NCI-H2107 treated with DMSO at 0.1 percent for 48 hours (cell line): Measurements from ENCODE around the gene PTPRQ.
"Not testable (repeated sequence)": the region's sequence is repeated elsewhere in the genome, so short reads cannot be mapped to it uniquely, and the experiment has no call there.

Source experiments
- DNase-seq: peaks from one replicate; lab custom pipeline; 2025; ENCODE audit not compliant: unreplicated experiment; lab: John Stamatoyannopoulos, UW

Gene PTPRQ, protein sequence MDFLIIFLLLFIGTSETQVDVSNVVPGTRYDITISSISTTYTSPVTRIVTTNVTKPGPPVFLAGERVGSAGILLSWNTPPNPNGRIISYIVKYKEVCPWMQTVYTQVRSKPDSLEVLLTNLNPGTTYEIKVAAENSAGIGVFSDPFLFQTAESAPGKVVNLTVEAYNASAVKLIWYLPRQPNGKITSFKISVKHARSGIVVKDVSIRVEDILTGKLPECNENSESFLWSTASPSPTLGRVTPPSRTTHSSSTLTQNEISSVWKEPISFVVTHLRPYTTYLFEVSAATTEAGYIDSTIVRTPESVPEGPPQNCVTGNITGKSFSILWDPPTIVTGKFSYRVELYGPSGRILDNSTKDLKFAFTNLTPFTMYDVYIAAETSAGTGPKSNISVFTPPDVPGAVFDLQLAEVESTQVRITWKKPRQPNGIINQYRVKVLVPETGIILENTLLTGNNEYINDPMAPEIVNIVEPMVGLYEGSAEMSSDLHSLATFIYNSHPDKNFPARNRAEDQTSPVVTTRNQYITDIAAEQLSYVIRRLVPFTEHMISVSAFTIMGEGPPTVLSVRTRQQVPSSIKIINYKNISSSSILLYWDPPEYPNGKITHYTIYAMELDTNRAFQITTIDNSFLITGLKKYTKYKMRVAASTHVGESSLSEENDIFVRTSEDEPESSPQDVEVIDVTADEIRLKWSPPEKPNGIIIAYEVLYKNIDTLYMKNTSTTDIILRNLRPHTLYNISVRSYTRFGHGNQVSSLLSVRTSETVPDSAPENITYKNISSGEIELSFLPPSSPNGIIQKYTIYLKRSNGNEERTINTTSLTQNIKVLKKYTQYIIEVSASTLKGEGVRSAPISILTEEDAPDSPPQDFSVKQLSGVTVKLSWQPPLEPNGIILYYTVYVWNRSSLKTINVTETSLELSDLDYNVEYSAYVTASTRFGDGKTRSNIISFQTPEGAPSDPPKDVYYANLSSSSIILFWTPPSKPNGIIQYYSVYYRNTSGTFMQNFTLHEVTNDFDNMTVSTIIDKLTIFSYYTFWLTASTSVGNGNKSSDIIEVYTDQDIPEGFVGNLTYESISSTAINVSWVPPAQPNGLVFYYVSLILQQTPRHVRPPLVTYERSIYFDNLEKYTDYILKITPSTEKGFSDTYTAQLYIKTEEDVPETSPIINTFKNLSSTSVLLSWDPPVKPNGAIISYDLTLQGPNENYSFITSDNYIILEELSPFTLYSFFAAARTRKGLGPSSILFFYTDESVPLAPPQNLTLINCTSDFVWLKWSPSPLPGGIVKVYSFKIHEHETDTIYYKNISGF (N-terminal part only)

DNA sequence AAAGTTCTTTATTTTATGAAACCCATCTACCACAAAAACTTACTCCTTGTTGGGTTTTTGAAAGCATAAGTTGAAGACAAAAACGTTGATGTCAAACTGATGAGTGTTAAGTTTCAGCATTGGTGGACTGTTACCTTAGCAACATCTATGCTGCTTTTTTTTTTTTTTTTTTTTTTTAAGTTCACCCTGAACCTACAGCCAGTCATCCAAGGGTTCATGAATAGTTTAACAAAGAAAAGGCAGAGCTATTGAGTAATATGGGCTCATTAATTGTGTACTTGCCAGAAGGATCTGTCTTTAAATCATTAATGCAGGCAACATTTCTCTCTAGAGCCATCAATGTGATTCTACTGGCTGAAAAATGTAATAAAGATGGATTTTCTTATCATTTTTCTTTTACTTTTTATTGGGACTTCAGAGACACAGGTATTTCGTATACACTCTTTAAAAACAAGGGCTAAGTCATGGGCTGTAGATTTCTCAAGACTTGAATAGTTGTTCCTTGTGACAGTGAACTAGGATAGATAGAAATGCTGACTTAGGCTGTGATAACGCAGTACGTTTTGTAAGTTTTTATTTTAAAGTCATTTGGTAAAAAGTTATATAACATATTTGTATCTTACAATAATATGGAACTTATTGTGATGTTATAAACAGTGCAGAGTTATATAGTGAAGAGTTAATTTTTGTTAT, at the start of gene PTPRQ:
PTPRQ (plus strand) TSS at position 262 of the 693 bp plus-strand sequence; CDS start at position 373, 111 bp downstream.
- no peak for DNase-seq

DNA sequence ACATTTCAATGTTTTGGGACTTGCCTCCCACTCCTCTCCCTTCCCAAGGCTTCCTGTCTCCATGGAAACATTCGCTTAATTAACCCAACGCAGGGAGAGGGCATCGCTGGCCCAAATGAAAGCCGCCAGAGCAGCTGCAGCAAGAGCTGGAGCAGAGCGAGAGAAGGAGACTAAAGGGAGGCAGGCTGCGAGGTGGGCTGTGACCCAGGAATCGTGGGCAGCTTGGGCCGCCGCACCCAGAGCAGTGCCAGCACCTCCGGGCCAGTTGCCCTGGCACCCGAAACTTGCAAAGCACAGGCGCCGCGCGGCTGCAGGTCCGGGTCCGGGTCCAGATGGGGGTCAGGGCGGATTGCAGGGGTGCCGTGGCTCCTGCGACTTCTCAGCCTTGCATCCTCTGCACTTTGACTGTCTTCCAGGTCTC, 43.5 kb upstream of the PTPRQ start:
- no peak for DNase-seq

DNA sequence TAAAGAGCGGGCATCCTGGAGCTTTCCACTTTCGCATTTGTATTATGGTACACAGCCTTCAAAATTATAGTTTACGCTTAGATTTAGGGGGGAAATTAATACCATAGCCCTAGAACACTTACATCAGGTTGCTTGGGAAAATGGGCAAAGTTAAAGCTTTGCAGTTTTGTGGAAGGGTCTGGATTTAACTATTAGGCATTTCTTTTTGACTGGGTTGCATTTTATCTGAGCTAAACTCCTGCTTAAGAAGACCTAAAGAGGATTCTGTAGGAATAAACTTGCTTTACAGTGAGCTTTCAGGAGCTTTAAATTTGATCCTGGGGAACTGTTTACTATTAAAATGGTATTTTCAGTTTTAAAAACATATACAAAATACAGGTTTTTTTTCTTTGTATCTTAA, 42.8 kb upstream of the PTPRQ start:
- DNase-seq, result no peak

DNA sequence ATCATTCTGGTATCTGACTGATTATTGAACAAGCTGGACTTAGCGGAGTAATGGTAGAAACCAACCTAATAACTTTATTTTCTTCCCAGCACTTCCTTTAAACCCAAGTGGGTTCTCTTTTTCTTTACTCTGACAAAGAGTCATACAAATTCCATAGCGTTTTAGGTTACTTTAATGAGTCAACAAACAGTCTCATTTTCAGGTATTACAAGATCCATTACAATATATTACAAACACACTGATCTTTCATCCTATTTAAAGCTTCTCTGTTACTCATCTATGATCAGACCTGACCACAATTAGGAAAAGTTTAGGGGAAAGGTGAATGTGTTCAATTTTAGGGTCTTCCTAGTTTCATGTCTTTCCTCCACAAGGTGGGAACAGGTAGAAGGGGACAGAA, 39.4 kb upstream of the PTPRQ start:
- DNase-seq, result no peak

DNA sequence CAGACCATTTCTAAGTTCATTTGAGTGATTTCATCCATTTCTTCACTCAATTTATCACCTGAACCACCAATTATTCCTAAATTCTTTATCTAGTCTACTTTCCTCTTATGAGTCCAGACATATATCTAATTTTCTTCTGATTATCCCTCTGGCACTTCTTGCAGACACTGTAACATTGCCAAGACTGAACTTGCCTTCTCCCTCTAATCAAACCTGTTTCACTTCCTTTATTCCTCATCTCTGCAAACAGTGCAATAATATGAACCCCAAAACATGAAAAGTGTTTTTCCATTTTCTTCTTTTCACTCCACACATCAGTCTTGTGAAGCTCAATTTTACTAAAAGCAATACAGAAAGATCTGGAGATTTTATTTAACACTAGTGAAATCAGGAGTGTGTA, 37.8 kb upstream of the PTPRQ start:
- no peak for DNase-seq

DNA sequence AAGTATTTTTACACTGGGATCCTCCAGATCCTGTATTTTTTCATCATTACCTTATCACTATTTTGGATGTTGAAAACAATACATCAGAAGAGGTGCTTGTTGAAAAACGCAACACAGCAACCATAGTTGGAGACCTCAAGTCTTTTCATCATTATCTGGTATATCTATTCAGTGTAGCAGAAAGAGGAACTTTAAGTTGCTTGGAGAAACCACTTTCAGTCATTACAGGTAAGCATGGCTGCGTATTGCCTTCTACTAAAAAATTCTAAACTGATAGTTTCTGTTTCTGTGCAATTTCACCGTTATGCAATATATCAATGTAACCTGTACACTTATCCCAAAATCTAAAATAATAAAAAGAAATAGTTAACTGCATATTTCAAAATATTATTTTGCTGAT, 32.2 kb upstream of the PTPRQ start:
- DNase-seq, result no peak

DNA sequence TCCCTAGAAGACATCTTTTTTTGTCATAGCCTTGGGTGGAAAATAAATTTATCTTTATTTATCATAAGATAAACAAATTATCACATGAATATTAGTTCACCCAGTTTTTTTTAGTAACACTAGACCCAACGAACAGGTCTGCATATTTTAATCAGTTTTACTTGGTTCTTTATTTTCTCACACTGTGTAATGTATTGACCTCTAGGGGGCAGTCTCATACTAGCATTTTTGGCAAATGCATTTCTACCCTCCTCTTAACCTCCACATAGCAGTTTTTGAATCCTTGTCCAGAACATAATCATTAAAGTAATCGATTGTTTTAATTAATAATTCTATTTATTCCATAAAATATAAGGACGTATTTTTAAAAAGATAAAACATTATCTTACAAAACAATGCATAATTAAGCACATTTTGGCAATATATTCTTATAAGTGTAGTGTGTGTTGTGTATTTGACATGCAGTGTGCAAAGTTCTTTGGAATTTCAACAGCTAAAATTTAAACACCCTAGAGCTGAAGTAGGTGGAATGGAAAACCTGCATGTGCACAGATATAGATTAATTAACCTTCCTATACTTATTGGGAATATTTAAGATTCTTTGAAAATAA, 31.6 kb upstream of the PTPRQ start:
- peak; percentile 69 for DNase-seq

DNA sequence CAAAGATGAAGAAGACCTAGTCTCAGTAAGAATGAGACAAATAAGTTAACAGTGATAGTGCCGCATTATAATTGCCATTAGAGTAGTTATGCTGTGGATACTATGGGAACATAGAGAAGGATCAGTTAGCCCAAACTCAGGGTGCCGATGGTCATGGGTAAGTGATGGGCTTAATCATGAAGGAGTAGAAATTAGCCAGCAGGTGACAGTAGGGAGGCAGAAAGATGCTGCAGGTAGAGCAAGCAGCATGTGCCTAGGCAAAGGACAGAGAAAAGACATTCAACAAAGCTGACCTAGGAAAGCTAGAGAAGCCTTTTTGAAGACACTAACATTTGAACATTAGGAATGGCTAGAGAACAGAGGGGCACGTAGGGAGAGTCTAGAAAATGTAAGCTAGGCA, 30.6 kb upstream of the PTPRQ start:
- no peak for DNase-seq

DNA sequence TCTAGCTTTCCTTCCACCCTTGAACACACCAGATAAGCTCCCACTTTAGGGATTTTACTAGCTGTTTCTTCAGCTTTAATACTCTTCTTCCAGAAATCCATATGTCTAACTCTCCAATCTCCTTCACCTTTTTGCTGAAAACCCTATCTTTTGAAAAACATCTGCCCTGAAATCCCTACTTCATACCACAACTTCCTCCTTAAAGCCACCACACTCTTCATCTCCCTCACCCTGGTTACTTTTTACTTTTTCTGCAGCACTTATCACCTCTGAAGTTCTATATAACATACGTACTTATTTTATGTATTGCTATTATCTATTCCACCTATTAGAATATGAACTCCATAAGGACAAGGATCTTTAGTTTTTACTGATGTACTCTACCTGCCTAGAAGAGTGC, 28.6 kb upstream of the PTPRQ start:
- no peak for DNase-seq

DNA sequence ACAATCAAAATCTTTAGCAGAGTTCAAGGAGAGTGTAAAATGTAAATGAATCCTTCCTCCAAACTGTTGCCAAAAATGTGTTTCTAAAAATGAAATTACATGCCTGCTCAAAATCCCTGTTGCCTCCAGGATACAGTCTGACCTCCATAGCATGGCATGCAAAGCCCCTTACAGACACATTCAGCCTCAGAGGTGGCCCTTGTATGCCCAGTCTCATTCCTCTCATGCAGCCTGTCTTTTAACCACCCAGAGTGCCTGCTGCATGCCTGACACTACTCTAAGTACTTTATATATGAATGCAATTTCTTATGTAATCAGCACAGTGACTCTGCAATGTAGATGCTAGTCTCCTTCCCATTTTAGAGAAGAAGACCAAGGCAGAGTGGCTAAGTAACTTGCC, 24.4 kb upstream of the PTPRQ start:
- DNase-seq, result no peak

DNA sequence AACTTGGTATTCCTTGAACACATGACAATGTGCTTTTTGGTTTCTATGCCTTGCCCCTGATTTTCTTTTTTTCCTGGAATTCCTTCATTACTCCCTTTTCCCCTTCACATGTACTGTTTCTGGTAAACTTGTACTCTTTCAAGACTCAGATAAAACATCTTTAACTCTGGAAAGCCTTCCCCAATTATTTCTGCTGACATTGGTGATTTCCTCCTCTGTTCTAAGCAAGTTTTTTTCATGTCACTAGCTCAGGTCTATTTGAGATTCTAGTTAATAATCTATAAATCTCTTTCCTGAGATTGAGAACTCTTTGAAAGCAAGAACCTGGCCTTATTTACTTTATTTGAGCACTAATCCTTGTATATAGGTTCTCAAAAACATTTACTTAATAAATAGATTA, 24.0 kb upstream of the PTPRQ start:
- no peak for DNase-seq

DNA sequence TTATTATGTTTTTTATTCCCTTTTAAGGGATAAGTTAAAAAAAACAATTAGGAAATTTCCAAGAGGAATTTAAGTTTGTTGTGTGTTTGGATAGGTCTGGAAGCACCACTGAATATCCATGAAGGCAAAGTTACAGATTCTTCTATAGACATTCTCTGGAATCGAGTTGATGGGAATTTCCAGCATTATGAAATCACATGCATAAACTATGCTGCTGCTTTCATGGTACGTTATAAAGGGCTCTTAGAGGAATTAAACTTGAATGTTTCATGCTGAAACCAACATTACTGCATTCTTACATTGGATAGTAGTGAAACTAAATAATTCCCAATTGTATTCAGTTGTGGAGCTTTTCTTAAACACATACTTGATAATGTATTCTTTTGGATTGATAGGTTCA, 21.5 kb upstream of the PTPRQ start:
- no peak for DNase-seq

DNA sequence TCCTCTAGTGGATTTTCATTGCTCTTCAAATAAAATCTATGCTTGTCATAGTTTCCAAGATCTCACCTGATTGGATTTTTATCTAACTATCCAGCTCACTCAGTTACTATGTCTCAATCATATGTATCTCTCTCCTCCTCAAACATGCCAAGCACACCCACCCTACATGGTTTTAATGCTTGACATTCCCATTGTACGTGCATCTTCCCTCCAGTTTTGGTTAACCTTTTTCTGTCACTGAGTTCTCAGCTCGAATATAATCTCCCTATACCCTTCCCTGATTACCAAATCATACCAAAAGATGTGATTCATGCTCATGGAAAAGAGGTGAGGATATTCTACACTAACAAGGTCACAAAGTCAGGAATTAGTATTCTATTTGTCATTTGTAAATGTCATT, 12.0 kb upstream of the PTPRQ start:
- DNase-seq, result no peak

DNA sequence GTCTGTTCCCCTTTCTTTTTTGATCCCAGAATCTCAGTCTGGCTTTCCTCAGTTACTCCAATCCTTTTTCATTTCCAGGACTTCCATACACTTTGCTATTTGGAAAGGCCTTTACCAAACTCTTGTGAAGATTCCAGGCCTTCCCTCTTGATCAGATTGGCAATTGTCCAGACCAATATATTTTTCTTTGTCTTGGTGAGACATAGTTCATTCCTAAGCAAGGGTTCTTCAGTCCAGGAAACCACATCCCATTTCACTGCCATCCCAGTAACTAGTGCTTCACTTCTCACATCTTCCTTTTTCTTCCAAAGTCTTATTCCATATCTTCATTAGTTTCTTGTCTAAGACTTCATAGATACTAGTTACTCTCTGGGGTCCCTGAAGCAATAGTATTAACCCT, 2.1 kb upstream of the PTPRQ start:
- no peak for DNase-seq

DNA sequence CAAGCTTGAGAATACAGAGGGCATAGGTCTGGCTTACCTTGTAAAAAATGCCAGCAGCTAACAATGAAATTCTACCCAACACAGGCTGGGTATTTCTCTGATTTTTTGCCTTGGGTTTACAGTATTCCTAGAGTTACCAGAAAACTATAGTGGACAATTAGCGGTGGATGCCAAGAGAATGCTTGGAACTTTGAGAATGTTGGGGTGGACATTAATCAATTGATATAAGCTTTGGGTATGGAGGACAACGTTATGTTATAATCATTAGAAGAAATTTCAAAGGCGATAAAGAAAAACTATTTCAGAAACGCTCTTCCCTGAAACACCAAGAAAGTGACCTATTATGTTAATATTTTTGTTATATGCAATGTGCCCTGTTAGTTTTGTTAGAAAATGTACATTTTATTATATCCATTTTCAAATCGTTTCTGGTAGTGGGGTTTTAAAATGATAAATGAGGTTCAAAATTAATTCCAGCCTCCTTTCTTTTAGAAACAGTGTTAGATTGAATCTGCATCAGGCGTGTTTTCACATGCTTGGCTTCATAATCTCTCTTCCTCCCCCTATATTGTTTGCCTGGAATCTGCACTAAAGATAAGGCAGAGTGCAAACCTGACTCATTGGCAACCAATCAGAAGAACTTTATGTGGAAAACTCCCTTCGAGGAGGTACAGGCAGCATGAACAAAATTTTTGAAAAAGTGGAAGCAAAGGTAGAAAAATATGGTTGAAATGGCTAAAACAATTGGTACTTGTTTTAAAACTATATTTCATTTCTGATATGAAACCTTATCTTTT, 1.4 kb upstream of the PTPRQ start:
- no peak for DNase-seq

DNA sequence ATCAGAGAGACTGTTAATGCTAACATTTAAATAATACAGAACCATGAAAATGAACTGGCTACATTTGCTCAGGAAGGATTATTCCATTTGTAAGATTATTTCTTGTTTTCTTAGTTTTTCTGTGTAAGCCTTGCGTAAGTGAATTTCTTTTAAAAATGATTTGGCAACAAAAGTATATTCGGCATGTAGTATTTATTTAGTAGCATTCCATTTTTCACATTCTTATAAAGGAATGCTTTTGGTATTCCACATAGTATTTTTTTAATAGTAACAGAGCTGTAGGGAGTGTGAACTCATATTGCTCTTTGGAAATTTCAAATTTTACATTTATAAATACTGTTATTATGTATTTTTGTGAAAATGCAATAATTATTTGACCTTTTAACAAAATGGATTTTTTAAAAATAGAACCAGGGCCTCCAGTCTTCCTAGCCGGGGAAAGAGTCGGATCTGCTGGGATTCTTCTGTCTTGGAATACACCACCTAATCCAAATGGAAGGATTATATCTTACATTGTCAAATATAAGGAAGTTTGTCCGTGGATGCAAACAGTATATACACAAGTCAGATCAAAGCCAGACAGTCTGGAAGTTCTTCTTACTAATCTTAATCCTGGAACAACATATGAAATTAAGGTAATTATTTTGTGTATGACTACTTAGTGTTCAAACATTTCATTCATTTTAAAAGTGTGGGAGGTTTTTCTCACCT, 1.2 kb downstream of the PTPRQ start:
- DNase-seq, result no peak

DNA sequence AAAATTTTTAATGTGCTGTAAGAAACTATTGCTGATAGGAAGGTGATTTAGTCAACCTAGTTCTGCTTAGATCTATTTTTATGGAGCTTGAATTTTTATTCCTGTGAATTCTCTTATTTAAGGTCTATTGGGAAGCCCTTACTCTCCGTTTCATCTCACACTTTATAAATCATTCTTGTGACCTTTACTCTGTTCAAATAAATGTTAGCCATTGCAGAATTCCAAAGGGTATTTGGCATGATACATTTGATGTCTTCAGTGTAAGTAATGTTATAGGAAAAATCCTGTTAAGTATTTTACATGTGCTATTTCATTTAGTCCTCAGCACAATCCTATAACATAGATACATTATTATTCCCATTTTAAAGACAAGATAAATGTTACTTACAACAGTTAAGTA, 12.5 kb downstream of the PTPRQ start:
- no peak for DNase-seq

DNA sequence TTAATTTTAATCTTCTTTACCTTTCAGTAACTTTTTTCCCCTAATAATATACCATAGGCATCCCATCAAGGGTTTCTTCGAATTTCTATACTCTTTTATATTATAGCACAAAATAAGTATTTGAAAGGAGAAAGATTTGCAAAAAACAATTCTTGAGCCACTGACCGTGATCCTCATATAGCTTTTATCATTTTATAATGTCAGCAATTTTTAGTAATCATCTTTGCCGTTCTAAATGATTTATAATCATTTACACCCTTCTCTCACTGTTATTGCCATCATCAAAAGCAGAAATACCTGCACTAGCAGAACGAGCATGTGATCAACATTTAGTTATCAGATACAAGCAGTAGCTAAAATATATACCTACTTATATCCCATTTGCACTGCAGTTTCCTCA, 16.9 kb downstream of the PTPRQ start:
- DNase-seq, result no peak

DNA sequence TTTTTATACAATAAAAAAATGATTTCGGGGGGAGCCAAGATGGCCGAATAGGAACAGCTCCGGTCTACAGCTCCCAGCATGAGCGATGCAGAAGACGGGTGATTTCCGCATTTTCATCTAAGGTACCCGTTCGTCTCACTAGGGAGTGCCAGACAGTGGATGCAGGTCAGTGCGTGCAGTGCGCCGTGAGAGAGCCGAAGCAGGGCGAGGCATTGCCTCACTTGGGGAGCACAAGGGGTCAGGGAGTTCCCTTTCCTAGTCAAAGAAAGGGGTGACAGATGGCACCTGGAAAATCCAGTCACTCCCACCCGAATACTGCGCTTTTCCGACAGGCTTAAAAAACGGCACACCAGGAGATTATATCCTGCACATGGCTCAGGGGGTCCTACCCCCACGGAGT, 17.8 kb downstream of the PTPRQ start:
- DNase-seq, result not testable (repeated sequence)
